GM12878 (cell line): Measurements from ENCODE around the gene ADM2. TPM values are rescaled to one million over a fixed set of nuclear protein-coding genes. Genes with fewer than 3 reads are reported as not detected.

Source experiments
- ATAC-seq: fragments of 200-7000 bp; cut with Tn5 transposase; 3 replicates; pipeline ENCODE4 v1.9.1; 2020; ENCODE audit warnings: mild to moderate bottlenecking, moderate library complexity
- BruUV-seq: library from RNA; stranded (reverse); fragments of 400-500 nt; replicated peaks from 2 replicates; lab custom pipeline; 2021; lab: Mats Ljungman, UMichigan
- CTCF ChIA-PET: fragments of 300-600 bp; sonication (Branson Sonifier 250); formaldehyde crosslinking; extraction: SDS; loops from one replicate; lab custom pipeline; 2021; ENCODE audit warnings: inconsistent platforms; lab: Yijun Ruan, JAX
- POLR2A ChIA-PET: fragments of 350-600 bp; formaldehyde crosslinking; extraction: SDS; loops from one replicate; lab custom pipeline; 2021; ENCODE audit warnings: inconsistent platforms; lab: Charles Lee
- RAD21 ChIA-PET: fragments of 300-600 bp; sonication (Branson Sonifier 250); formaldehyde crosslinking; loops from one replicate; lab custom pipeline; 2023; ENCODE audit warnings: antibody characterized with exemption; ENCODE audit not compliant: unreplicated experiment; lab: Charles Lee
- SMC1A ChIA-PET: fragments of 300-600 bp; sonication (Branson Sonifier 250); formaldehyde crosslinking; loops from one replicate; lab custom pipeline; 2023; ENCODE audit not compliant: unreplicated experiment, uncharacterized antibody; lab: Charles Lee
- DNase-seq: peaks from one replicate; pipeline ENCODE4 v3.0.0-alpha.2; 2011; ENCODE audit warnings: low read depth, low spot score
- FAIRE-seq: peaks from 3 replicates; lab custom pipeline; 2011; peaks lifted over from hg19 to GRCh38; lab: Jason Lieb, UNC
- H2AFZ ChIP-seq: 2 replicates; pipeline ENCODE4 v1.6.0; 2011; ENCODE audit warnings: low read depth, low read length, control low read depth; ENCODE audit not compliant: control insufficient read depth
- H3K27ac ChIP-seq: 2 replicates; pipeline ENCODE4 v1.5.1; 2011; ENCODE audit warnings: control low read depth; ENCODE audit not compliant: control insufficient read depth, insufficient read depth
- H3K27me3 ChIP-seq, 2 experiments: replicated peaks in 1 of 2; 2 replicates each; pipeline versions ENCODE4 v1.6.0 to v1.6.1; 2011; ENCODE audit warnings: low read length in 1 of 2; ENCODE audit not compliant: control insufficient read depth in 2 of 2, insufficient read depth in 2 of 2
- H3K36me3 ChIP-seq, 2 experiments: 2 replicates each; pipeline ENCODE4 v1.5.1; 2011; ENCODE audit warnings: low read length in 1 of 2; ENCODE audit not compliant: control insufficient read depth in 2 of 2, insufficient read depth in 2 of 2
- H3K4me1 ChIP-seq: 2 replicates; pipeline ENCODE4 v1.6.1; 2011; ENCODE audit warnings: mild to moderate bottlenecking, low read length, moderate library complexity, mixed read lengths; ENCODE audit not compliant: control insufficient read depth, insufficient read depth
- H3K4me2 ChIP-seq: 2 replicates; pipeline ENCODE4 v1.6.0; 2011; ENCODE audit warnings: control low read depth; ENCODE audit not compliant: control insufficient read depth, insufficient read depth
- H3K4me3 ChIP-seq: fragments of 200-600 bp; sonication (generic); 2 replicates; pipeline ENCODE4 v1.5.1; 2016
- H3K79me2 ChIP-seq: 2 replicates; pipeline ENCODE4 v1.6.0; 2011; ENCODE audit warnings: low read length; ENCODE audit not compliant: control insufficient read depth, insufficient read depth
- H3K9ac ChIP-seq: 2 replicates; pipeline ENCODE4 v1.8.0; 2011; ENCODE audit warnings: low read length, control low read depth, mixed read lengths; ENCODE audit not compliant: control insufficient read depth, insufficient read depth
- H3K9me3 ChIP-seq: replicated peaks from 3 replicates; pipeline ENCODE4 v1.5.1; 2011; ENCODE audit warnings: mild to moderate bottlenecking, low read length; ENCODE audit not compliant: control insufficient read depth, insufficient read depth
- H4K20me1 ChIP-seq: 2 replicates; pipeline ENCODE4 v1.6.0; 2011; ENCODE audit not compliant: control insufficient read depth, insufficient read depth
- HDAC2 ChIP-seq: fragments of 200-600 bp; sonication (generic); IDR thresholded peaks from 2 replicates; pipeline ENCODE4 v1.6.1; 2017
- IRF4 ChIP-seq: IDR thresholded peaks from 2 replicates; pipeline ENCODE4 v1.6.1; 2011; ENCODE audit warnings: low read depth, low read length
- MYB ChIP-seq: fragments of 150-350 bp; IDR thresholded peaks from 2 replicates; pipeline ENCODE4 v1.6.1; 2014; ENCODE audit warnings: mild to moderate bottlenecking, low read depth, low read length, borderline replicate concordance
- NR2C1 ChIP-seq: fragments of 450-650 bp; IDR thresholded peaks from 2 replicates; pipeline ENCODE4 v1.6.1; 2017; ENCODE audit warnings: antibody characterized with exemption, mild to moderate bottlenecking, moderate library complexity
- PAX5 ChIP-seq: IDR thresholded peaks from 2 replicates; pipeline ENCODE4 v1.6.1; 2011; ENCODE audit warnings: low read depth, low read length, borderline replicate concordance
- RUNX3 ChIP-seq: IDR thresholded peaks from 2 replicates; pipeline ENCODE4 v1.6.1; 2012; ENCODE audit warnings: low read length, inconsistent platforms
- SIN3A ChIP-seq: IDR thresholded peaks from 2 replicates; pipeline ENCODE4 v1.6.1; 2012; ENCODE audit warnings: low read depth, low read length, improper control_type of control experiment
- SREBF2 ChIP-seq: IDR thresholded peaks from 2 replicates; pipeline ENCODE4 v1.6.1; 2012; ENCODE audit warnings: mild to moderate bottlenecking, low read length
- SRF ChIP-seq, 2 experiments: IDR thresholded peaks; 2 replicates each; pipeline ENCODE4 v1.6.1; 2011; ENCODE audit warnings: low read depth in 2 of 2, low read length in 2 of 2, mild to moderate bottlenecking in 1 of 2, moderate library complexity in 1 of 2
- TCF3 ChIP-seq: IDR thresholded peaks from 2 replicates; pipeline ENCODE4 v1.6.1; 2012; ENCODE audit warnings: low read depth, mild to moderate bottlenecking, low read length, borderline replicate concordance; ENCODE audit not compliant: insufficient read depth
- ZNF207 ChIP-seq: fragments of 450-650 bp; IDR thresholded peaks from 2 replicates; pipeline ENCODE4 v1.6.1; 2014; ENCODE audit warnings: antibody characterized with exemption, mild to moderate bottlenecking, borderline replicate concordance
- ZSCAN29 ChIP-seq: fragments of 450-650 bp; IDR thresholded peaks from 2 replicates; pipeline ENCODE4 v1.6.1; 2017; ENCODE audit warnings: mild to moderate bottlenecking, moderate library complexity
- WGBS: methylation state at CpG from one replicate; pipeline ENCODE4 v1.1.6; 2016; ENCODE audit warnings: low lambda C conversion rate; ENCODE audit not compliant: insufficient replicate concordance, insufficient coverage; ENCODE audit errors: missing lambda C conversion rate; 5-methylcytosine and 5-hydroxymethylcytosine counted together
- in situ Hi-C: fragments of 300-500 bp; cut with MboI; formaldehyde crosslinking; loops from 9 replicates; pipeline ENCODE4 v1.14.3; 2018; ENCODE audit warnings: mixed read lengths
- intact Hi-C: fragments of 100-400 bp; cut with micrococcal nuclease; formaldehyde crosslinking; loops from one replicate; pipeline ENCODE4 v1.14.2; 2022; ENCODE audit not compliant: unreplicated experiment
- polyA plus RNA-seq, 11 experiments: library from polyadenylated mRNA; depleted of rRNA in 4 of 11; unstranded in 6 of 11; stranded (reverse) in 5 of 11; fragments of >200 nt; fragmentation: Nextera tagmentation in 4 of 11; fragmentation: Illumina TruSeq in 1 of 11; extraction: Ambion mirVana in 4 of 11; extraction: Trizol in 1 of 11; gene quantifications; 1 replicate in 1 of 11; 2 replicates in 10 of 11; pipeline versions ENCODE4 v1.2.1 to v1.2.3, GENCODE V29; 2011 to 2016; ENCODE audit warnings: inconsistent platforms in 2 of 11, missing spikeins in 2 of 11, low read depth in 1 of 11
- total RNA-seq, 4 experiments: library from RNA; depleted of rRNA in 3 of 4; stranded (reverse); fragments of >200 nt in 3 of 4; fragmentation: Illumina TruSeq in 1 of 4; extraction: Trizol in 1 of 4; gene quantifications; 2 replicates each; pipeline versions ENCODE4 v1.2.1 to v1.2.3, GENCODE V29; 2013 to 2021
- TF ChIP-seq, protein P1 (sequence below): fragments of 450-650 bp; IDR thresholded peaks from 2 replicates; pipeline ENCODE4 v1.6.1; 2016; ENCODE audit warnings: mild to moderate bottlenecking
- TF ChIP-seq, protein P2 (sequence below): fragments of 450-650 bp; IDR thresholded peaks from 2 replicates; pipeline ENCODE4 v1.6.1; 2016; ENCODE audit warnings: mild to moderate bottlenecking
- TF ChIP-seq, protein P3 (sequence below): fragments of 150-350 bp; IDR thresholded peaks from 2 replicates; pipeline ENCODE4 v1.6.1; 2016; ENCODE audit warnings: low read depth, low read length

The ADM2 gene
- total and polyA plus RNA-seq, 10 of the 15 experiments (the other 5 are each of a cell fraction or from before 2014, with no cell fraction given), result 0.02 to 0.33 (median 0.12) TPM; not detected in 2

GRCh38 chr22:50530877-50531545 lies 49.7 kb downstream of the ADM2 start (continued):
- TF ChIP-seq, protein P1, sequence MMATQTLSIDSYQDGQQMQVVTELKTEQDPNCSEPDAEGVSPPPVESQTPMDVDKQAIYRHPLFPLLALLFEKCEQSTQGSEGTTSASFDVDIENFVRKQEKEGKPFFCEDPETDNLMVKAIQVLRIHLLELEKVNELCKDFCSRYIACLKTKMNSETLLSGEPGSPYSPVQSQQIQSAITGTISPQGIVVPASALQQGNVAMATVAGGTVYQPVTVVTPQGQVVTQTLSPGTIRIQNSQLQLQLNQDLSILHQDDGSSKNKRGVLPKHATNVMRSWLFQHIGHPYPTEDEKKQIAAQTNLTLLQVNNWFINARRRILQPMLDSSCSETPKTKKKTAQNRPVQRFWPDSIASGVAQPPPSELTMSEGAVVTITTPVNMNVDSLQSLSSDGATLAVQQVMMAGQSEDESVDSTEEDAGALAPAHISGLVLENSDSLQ, result no peak; the same call in 1 of the 2 replicates
- TF ChIP-seq, protein P2, sequence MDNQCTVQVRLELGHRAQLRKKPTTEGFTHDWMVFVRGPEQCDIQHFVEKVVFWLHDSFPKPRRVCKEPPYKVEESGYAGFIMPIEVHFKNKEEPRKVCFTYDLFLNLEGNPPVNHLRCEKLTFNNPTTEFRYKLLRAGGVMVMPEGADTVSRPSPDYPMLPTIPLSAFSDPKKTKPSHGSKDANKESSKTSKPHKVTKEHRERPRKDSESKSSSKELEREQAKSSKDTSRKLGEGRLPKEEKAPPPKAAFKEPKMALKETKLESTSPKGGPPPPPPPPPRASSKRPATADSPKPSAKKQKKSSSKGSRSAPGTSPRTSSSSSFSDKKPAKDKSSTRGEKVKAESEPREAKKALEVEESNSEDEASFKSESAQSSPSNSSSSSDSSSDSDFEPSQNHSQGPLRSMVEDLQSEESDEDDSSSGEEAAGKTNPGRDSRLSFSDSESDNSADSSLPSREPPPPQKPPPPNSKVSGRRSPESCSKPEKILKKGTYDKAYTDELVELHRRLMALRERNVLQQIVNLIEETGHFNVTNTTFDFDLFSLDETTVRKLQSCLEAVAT, result peak; percentile 93
- TF ChIP-seq HDAC2, result no peak
- no peak for TF ChIP-seq SRF (IDR thresholded peaks at IDR 0.05; ENCODE audit: low read depth in 2 of 2, low read length in 2 of 2)

DNA sequence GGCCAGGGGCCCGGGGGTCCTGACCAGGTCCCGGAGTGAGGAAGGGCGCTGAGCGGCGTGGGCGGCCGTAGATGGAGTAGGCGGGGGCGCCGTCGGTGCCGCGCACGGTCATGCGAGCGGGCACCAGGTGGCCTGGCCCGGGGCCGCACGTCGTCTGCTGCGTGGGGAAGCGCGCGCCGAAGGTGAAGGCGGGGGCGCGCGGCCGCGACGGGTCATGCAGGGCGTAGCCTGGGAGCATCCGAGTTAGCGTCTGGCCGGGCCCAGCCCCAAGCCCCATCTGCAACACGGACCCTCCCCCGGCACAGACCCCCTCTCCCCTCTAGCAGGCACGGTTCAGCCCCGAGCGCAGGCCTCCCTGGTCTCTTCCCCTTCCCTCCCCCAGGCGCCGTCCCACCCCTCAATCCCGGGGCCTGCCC lies 50.2 kb downstream of the ADM2 start:
- H3K4me1 ChIP-seq, result peaks cover 44% of the 10 kb centered on the region
- peaks cover 59% of the 10 kb centered on the region for H3K79me2 ChIP-seq
- H3K9me3 ChIP-seq, result no peaks in the 10 kb centered on the region
- RAD21 ChIA-PET, result interaction anchor here (0.5 to 1.8 kb wide), 3 partner anchors 11 to 89 kb away, joined by 3 to 4 read pairs (median 3); partner anchors contain the start of gene SYCE3
- peak overlapping the region; percentile 100 for H3K27ac ChIP-seq
- H3K27me3 ChIP-seq, result no peaks in the 10 kb centered on the region
- POLR2A ChIA-PET, result interaction anchor here (1.6 to 4.2 kb wide), 4 partner anchors 10 to 226 kb away, joined by 3 to 61 read pairs (median 8); partner anchors contain the start of genes LMF2 and NCAPH2
- no peak overlapping the region for H2AFZ ChIP-seq
- H3K9ac ChIP-seq, result peak overlapping the region; percentile 100
- ATAC-seq (peak; percentile 48), FAIRE-seq (no peak), DNase-seq (no peak)
- WGBS, result under 1% methylated on average over 23 of the region's 44 CpGs
- no peaks in the 10 kb centered on the region for H4K20me1 ChIP-seq
- SMC1A ChIA-PET, result interaction anchor here (0.6 to 2.4 kb wide), 3 partner anchors 10 to 29 kb away, joined by 3 to 18 read pairs (median 5); partner anchors contain the start of gene NCAPH2
- H3K4me2 ChIP-seq, result peak overlapping the region; percentile 71
- intact Hi-C loops, result no loop called here
- CTCF ChIA-PET, result no interaction called here
- H3K4me3 ChIP-seq, result peak overlapping the region; percentile 78
- no peaks in the 10 kb centered on the region; a peak in 3 of 4 replicates for H3K36me3 ChIP-seq
- no TSS peak for BruUV-seq
- in situ Hi-C loops, result loop anchor here (10.0 kb wide), 1 partner anchor 567 kb away; the partner anchor contains the start of gene PIM3
- TF ChIP-seq ZSCAN29 (0 out of 2 replicates have a peak, but pooled peaks have one; percentile 27), PAX5 (peak; percentile 57; the same call in 1 of the 2 replicates), SREBF2 (no peak), IRF4 (no peak), RUNX3 (no peak), NR2C1 (no peak; the same call in 1 of the 2 replicates), MYB (no peak), TCF3 (peak; percentile 95), SIN3A (no peak), ZNF207 (no peak)
- TF ChIP-seq, protein P3, sequence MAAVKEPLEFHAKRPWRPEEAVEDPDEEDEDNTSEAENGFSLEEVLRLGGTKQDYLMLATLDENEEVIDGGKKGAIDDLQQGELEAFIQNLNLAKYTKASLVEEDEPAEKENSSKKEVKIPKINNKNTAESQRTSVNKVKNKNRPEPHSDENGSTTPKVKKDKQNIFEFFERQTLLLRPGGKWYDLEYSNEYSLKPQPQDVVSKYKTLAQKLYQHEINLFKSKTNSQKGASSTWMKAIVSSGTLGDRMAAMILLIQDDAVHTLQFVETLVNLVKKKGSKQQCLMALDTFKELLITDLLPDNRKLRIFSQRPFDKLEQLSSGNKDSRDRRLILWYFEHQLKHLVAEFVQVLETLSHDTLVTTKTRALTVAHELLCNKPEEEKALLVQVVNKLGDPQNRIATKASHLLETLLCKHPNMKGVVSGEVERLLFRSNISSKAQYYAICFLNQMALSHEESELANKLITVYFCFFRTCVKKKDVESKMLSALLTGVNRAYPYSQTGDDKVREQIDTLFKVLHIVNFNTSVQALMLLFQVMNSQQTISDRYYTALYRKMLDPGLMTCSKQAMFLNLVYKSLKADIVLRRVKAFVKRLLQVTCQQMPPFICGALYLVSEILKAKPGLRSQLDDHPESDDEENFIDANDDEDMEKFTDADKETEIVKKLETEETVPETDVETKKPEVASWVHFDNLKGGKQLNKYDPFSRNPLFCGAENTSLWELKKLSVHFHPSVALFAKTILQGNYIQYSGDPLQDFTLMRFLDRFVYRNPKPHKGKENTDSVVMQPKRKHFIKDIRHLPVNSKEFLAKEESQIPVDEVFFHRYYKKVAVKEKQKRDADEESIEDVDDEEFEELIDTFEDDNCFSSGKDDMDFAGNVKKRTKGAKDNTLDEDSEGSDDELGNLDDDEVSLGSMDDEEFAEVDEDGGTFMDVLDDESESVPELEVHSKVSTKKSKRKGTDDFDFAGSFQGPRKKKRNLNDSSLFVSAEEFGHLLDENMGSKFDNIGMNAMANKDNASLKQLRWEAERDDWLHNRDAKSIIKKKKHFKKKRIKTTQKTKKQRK, result no peak
